GM20431 (cell line): ENCODE measurements around the gene GZMB.
"Not testable (repeated sequence)": the region's sequence is repeated elsewhere in the genome, so short reads cannot be mapped to it uniquely, and the experiment has no call there.

Source experiments
- in situ Hi-C: fragments of 300-500 bp; cut with MseI, MboI; formaldehyde crosslinking; loops from one replicate; pipeline ENCODE4 v1.15.0; 2020; ENCODE audit warnings: low sequenced_read_pairs; ENCODE audit not compliant: unreplicated experiment

The GZMB gene, protein sequence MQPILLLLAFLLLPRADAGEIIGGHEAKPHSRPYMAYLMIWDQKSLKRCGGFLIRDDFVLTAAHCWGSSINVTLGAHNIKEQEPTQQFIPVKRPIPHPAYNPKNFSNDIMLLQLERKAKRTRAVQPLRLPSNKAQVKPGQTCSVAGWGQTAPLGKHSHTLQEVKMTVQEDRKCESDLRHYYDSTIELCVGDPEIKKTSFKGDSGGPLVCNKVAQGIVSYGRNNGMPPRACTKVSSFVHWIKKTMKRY

DNA sequence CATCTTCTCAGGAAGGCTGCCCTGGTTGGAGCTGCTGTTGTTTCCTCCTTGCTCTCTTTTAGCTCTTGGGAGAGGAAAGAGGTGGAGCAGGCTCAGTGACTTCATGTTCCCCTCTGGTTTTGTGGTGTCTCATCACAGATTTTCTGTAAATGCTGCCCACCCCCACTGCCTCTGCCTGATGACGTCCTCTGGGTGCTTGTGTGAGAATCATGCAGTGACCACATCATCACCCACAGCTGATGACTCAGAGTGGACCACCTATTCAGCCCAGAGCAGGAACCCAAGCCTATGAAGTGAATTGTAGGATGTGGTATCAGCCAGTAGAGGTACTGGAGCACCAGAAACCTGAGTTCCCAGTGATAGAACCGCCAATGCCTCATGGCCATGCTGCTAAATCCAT, at the start of gene GZMB:
Gene GZMB, minus strand, starts transcription at position 33 of the 400 bp plus-strand sequence. Its CDS starts 30 bp downstream, at position 3.
- in situ Hi-C loops = no loop called here

DNA sequence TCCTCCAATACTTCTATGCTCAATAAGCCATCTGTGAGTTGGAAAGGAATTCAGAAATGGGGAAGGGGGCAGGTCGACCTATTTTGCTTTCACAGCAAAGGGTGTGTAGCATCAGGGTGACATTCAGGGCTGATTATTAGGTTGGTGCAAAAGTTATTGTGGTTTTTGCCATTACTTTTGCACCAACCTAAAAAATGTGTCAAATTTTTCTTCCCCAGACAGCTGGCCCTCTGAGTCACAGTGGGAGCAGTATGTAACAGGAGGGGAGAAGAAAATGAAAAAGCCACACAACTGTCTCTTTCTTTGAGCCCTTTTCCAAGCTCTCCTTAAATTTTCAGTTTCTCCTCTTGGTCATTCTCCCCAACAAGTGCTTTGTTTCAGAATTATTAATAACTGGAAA, 47.1 kb upstream of the GZMB start:
- in situ Hi-C loops = no loop called here

DNA sequence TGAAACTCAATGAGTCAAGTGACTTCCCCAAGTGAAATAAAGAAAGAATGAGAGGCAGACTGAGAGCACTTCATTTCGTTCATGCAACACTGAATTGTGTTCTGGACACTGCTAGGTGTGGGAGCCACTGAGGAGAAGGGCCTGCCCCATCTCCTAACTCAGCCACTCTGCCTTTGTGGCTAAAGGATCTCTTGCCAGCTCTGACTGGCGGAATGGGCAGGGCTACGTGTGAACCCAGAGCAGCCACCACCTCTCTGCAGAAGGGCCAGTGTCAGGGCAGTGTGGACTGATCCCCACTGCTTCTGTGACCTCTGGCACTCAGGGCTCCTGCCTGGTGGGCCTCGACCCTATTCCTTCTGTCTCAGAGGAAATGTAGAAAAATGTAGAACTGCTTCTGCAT, 46.5 kb upstream of the GZMB start:
- in situ Hi-C loops = no loop called here

DNA sequence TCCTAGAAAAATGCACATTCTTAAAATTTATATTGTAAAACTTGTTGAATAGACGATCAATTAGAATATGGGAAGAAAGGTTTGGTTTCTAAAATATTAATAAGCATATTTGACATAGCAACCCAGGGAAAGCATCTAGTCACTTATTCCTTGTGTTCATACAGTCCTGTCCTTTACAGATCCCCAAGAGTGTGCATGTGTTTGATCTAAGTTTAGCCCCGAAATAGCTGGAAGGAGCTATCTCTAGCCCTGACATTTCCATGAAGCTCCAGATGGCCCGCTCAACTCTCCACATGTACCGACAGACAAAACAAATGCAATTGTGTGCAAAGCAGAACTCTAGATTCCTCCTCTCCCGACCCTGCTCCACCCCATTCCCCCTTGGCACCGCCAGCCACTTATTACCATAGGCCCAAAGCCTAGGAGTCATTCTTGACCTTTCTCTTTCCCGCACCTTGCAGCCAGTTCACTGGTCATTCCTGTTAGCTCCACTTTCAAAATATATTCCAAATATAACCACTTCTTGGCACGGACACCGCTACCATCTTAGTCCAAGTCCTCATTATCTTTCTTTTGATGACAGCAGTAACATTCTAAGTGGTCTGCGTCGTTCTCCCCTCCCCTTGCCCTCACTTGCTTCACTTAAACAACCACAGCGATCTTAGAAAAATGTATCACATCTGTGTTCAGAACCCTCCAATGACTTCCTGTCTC, 45.4 kb upstream of the GZMB start:
- in situ Hi-C loops = no loop called here

DNA sequence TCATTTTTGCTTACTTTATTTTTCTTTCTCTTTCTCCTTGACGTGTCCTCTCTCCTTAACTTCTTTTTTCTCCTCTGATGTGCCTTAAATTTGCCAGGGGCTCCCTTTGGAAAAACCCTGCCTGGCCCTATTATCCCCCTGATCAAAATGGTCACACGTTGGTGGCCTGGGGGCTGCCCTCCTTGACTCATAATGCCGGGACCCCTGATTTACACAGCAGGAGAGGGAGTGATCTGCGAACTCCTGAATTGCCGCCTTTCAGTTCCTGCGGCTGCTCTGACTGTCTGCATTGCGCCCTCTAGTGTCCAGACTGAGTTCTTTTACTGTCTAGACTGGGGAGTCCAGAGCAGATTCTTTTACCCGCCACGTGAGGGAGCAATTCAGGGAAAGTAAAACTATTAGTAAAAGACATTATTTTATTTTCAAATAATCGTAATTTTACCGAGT, 44.8 kb upstream of the GZMB start:
- in situ Hi-C loops = no loop called here

DNA sequence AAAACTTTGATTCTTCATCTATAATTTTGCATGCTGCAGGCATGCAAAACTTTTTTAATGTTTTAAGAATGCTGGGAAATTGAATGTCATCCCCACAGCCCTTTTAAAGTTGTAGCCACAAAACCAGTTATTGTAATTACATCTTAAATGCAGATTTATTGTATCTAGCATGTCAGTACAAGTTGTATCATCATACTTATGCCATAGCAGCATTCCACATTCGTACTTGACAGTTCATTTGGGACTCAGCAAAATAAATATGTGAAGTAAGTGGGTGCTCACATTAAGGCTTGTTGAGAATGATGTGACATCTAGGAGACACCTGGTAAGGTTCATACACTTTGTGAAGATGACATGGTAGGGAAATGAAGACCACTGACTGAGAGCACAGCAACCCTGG, 44.0 kb upstream of the GZMB start:
- in situ Hi-C loops = no loop called here

DNA sequence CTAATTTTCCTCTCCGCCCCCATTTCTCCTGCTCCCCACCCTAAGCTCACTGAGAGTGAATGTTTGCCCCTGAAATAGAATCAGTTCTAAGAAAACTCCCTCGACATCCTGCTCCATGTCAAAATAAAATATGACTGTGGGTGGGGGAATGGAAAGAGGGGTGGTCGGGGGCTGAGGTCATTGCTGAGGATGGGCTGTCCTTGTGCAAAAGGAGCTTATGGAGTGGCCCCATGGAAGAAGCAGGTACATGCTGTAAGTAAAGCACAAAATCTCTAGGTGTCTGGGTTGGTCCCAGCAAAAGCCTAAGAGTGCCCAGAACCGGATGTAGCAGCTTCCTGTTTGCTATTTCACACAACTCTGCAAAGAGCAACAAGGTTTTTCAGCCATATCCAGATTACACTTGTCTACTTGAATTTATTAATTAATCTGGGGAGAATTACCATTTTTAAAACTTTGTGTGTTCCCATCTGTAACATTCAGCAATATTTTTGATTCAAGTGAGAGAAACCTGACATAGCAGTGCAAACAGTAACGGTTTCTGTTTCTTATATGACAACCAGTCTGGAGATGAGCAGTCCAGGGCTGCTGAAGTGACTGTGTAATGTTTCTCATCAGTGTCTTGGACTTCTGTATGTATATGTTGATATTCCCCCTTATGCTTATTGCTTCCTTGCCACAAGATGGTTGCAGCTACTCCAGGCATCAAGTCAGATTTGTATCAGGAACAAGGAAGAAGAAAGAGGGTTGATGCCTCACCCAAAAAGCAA, 40.4 kb upstream of the GZMB start:
- in situ Hi-C loops = no loop called here

DNA sequence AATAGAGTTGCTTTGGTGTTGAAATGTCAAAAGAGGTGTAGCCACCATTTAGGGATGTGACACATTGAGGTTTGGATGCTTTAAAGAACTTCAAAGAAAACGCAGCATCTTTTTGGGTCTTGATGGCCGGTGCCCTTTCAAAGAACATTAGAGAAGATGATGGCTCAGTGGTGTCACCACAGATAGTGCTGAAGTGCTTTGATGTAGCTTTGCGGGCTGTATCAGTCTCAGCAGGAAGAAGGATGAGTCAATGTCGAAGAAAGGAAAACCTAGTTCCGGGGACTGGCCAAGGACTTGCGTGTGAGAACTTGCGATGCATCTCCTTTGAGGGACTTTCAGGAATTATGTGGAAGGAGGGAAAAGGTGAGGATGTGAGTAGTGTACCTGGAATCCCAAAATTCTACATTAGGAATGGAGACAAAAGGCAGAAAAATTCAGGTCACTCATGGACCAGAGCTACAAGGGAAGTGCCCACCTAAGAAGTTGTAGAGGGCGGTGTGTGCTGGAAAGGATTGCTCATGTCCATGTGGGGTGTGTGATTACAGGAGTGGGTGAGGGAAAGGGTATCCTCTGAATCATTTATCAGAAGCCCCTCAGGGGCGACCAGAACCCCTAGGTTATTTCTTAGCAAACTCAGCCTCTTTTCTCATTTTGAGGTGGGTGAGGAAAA, 39.7 kb upstream of the GZMB start:
- in situ Hi-C loops = no loop called here

DNA sequence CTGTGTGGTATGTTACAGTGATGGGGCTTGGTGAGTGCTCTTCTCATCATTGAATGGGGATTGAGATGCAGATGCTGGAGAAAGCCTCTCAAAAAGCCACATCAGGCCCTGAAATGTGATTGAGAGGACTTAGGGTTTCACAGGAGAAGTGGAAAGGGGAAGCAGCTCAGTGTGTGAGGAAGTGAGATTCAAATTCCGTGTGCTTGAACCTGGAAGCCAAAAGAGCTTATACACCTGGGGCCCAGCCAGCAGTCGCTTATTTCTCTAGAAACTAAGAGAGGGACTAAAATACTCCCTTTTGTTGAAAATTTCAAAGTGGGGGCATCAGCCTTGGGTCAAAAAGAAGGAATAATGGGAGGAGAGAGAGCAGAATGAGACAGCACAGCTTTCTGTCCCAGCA, 39.1 kb upstream of the GZMB start:
- in situ Hi-C loops = no loop called here

DNA sequence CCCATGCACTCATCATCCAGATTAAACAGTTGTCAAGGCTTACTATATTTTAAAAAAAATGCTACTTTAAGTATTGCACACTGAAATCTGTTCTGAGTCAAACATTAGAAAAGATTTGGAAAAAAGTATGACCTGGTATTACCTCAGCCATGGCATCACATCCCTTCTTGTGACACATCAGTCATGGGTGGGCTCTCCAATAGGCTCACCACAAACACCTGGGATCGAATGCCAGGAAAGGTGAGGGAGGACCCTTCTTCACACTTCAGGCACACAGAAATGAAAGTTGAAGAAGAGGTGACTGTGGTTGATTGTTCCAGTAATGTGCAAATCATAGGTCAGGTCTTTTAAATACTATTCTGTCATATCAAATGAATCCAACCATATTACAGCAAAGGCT, 36.6 kb upstream of the GZMB start:
- in situ Hi-C loops = no loop called here

DNA sequence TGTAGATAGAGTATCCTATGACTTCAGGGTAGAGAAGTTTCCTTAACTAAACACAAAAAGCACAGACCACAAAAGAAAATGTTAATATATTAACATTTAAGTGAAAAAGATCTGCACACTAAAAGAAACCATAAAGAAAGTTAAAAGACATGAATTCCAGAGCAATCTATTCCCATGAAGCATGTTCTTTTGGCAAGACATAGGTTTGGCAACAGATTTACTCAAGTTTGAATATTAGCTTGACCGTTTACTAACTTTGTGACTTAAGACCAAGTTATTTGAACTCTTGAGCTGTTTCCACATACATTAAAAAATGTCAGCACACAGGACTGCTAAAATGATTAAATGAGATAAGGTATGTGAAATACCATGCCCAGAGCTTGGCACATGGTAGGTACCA, 35.7 kb upstream of the GZMB start:
- in situ Hi-C loops = no loop called here

DNA sequence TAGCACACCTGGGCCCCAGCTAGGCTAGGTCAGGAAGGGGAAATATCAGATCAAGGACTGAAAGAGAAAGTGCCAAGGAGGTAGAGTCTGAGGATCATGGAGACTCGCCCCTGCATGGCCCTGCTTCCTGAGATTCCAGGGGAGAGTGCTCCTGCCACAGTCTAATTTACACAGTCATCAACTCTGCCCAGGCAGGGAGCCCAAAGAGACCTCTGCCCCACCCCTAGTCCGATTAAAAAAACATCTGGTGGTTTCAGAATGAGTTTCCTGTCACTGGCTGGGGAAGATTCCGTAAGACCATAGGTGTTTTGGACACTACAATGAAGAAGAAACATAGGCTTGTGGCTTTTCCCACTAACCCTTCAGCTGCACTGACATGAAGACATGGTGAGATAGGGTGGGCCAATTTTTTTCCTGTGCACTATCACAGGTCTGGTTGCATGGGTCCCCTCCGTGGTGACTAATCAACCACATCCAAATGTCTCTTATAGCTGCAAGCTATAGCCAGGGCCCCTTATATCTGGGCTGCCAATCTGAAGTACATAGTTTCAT, 31.5 kb upstream of the GZMB start:
- in situ Hi-C loops = no loop called here

DNA sequence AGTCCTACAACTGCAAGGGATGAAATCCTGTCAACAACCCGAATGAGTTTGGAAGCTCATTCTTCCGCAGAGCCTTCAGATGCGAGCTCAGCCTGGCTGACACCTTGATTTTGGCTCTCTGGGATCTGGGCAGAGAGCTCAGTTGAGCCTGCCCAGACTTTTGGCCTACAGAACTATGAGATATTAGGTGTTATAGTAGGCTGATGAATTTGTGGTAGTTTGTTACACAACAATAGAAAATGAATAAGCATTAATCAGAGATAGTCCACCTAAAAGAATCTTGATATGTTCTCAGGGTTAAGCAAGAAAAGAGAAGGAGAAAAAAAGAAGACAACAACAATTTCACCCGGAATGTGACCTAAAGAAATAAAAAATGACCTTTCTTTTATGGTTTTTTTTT, 30.4 kb upstream of the GZMB start:
- in situ Hi-C loops = no loop called here

DNA sequence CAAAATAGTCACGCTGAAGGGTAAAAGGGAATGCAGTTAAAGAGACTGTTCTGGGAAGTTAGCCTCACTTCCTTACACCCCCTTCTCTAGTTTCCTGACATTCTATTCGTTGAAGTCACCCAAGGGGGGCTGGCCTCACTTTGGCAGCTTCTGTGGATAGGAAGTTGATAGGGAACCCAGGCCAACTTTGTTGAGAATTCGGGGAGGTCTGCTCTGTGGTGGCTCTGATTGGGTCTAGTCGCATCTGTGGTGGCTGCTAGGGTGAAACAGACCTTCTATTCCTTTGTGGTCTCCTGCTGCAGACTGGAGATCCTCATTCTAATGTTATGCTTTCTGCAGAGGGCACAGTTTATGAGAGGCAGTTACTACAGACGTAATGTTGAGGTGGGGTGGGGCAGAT, 28.8 kb upstream of the GZMB start:
- in situ Hi-C loops = no loop called here

DNA sequence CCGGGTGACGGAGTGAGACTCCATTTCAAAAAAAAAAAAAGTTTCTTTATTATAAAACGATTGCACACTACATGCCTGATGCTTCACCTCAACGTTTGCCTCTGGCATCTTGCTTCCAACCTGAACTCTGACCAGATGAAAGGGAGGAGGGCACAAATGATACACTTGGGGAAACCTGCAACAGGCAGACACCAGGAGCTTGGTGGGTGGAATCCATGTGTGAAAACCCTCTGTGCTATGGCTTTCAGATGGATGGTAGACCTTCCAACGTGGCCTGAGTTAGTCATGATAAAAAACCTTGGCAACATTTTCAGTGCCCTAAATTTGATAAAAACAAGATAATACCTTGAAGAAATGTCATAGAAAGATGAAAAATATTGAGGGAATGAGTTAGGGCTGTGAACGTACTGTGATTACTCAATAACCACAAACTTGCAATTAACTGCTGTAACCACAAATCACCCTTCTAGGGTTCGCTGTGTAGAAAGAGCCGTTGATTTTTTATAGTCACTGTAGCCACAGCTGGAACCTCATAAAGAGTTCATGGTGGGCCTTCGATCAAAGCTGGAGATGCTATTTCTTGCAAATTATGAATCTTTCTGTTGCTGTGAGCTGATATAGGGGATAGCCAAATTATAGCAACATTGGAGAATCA, 26.1 kb upstream of the GZMB start:
- in situ Hi-C loops = no loop called here

DNA sequence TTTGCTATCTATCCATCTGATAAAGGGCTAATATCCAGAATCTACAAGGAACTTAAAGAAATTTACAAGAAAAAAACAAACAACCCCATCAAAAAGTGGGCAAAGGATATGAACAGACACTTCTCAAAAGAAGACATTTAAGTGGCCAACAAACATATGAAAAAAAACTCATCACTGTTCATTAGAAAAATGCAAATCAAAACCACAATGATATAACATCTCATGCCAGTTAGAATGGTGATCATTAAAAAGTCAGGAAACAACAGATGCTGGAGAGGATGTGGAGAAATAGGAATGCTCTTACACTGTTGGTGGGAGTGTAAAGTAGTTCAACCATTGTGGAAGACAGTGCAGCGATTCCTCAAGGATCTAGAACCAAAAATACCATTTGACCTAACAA, 14.4 kb upstream of the GZMB start:
- in situ Hi-C loops = not testable (repeated sequence)

DNA sequence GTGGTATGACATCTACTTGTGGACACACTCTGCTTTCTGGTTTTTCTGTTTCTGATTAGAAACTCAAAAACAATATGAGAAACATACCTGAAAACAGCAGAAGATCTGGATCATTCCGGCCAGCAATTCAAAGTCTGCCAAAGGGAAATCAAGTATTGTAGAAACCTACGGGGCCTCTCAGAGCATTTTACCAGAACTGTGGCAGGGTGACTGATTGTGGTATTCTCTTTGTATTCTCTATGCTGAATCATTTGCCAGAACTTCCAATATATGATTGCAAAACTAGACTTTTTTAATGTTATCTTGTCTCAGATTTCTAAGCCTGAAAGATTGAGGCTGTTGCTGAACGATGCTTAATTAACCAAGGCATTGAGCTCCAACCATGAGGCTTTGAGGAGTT, 5.9 kb upstream of the GZMB start:
- in situ Hi-C loops = no loop called here

DNA sequence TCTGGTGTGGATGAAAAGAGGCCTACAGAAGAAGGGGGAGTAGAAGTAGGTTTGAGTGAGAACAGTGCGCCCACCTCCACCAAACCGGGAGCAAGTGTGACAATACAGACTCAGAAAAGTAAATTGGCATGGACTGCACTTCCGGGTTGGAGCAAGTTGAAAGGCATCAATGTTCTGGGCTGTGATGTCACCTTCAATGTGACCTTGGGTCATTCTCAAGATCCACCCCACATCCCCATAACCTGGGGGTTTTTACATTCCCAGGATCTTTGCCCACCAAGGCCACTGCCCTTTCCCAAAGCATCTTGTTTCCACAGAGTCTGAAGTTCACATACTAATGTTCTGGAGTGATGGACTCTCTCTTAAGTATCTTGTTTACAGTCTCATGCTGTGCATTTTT, 5.3 kb upstream of the GZMB start:
- in situ Hi-C loops = no loop called here

DNA sequence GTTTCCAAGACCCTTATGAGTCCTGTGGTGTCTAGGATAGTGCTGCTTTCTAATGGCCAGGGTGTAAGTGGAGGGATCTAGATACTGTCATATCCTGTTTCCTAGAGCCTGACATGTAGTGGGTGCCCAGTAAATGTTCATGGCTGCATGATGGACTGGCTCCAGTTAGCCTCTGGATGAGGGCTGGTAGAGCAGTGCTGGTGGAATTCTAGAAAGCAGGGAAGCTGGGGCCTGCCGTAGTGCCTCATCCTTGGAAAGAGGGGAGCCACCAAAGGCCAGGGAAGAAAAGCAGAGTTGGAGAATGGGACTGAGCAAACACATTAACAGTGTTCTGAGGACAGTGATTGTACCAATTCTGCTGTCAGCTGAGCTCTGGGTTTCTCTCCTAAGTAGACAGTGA, 637 bp downstream of the GZMB start:
- in situ Hi-C loops = no loop called here

DNA sequence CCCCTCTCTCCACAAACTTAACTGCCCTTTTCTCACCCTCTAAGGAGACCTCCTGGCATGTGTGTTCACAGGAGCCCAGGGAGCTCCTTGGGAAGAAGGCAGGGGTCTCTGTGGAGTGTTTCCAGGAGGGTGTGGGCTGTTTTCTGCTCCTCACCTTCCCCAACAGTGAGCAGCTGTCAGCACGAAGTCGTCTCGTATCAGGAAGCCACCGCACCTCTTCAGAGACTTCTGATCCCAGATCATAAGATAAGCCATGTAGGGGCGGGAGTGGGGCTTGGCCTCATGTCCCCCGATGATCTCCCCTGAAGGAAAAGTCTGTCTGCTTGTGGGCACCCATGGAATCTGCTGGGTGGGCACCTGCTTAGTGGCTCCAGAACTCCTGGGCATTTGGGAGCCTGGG, 1.2 kb downstream of the GZMB start:
- in situ Hi-C loops = no loop called here
